ENCODE data around the gene SOCS1.

GRCh38 chr16:11210260-11210659 lies 45.7 kb downstream of the SOCS1 start:
- TF ChIP-seq CTCF (IDR thresholded peaks at IDR 0.05) = no peak
- TF ChIP-seq POLR2AphosphoS5 (IDR thresholded peaks at IDR 0.05) = no peak
- no peak for TF ChIP-seq EP300 (IDR thresholded peaks at IDR 0.05)

All from gastroesophageal sphincter (tissue), 3 donors.